ENCODE results near the gene OR10A6.
A peak's percentile ranks its signal among the peaks of the same experiment; 100 is the strongest.

OR10A6 gene

GRCh38 chr11:7909585-7910285, 21.3 kb downstream of the OR10A6 start:
- DNase-seq = no peak

GRCh38 chr11:7907121-7907520, 23.9 kb downstream of the OR10A6 start:
- DNase-seq = no peak

- no peak for DNase-seq
Measured at GRCh38 chr11:7906481-7906880, 24.6 kb downstream of the OR10A6 start.

- DNase-seq = no peak
Measured at GRCh38 chr11:7905961-7906429, 25.1 kb downstream of the OR10A6 start.

GRCh38 chr11:7905549-7905948, 25.5 kb downstream of the OR10A6 start:
- DNase-seq = no peak

GRCh38 chr11:7904917-7905316, 26.2 kb downstream of the OR10A6 start:
- DNase-seq = no peak

GRCh38 chr11:7903940-7904339, 27.1 kb downstream of the OR10A6 start:
- DNase-seq = no peak

- DNase-seq = no peak
Measured at GRCh38 chr11:7901319-7901854, 29.7 kb downstream of the OR10A6 start.

- DNase-seq = no peak
Measured at GRCh38 chr11:7900686-7901085, 30.4 kb downstream of the OR10A6 start.

GRCh38 chr11:7899418-7899817, 31.6 kb downstream of the OR10A6 start:
- no peak for DNase-seq

- DNase-seq = no peak
Measured at GRCh38 chr11:7898666-7899283, 32.3 kb downstream of the OR10A6 start.

GRCh38 chr11:7896009-7896785, 34.9 kb downstream of the OR10A6 start:
- DNase-seq = no peak

GRCh38 chr11:7894251-7894650, 36.8 kb downstream of the OR10A6 start:
- DNase-seq = no peak

- DNase-seq = no peak
Measured at GRCh38 chr11:7893796-7894195, 37.3 kb downstream of the OR10A6 start.

GRCh38 chr11:7892840-7893254, 38.2 kb downstream of the OR10A6 start:
- DNase-seq = peak; percentile 12 to 45

GRCh38 chr11:7892059-7892699, 38.9 kb downstream of the OR10A6 start:
- no peak for DNase-seq

GRCh38 chr11:7890417-7891172, 40.5 kb downstream of the OR10A6 start:
- DNase-seq = no peak

- no peak for DNase-seq
Measured at GRCh38 chr11:7889985-7890384, 41.1 kb downstream of the OR10A6 start.

- no peak for DNase-seq
Measured at GRCh38 chr11:7882860-7883259, 48.2 kb downstream of the OR10A6 start.
